Measurements from ENCODE around the gene LGALS1. TPM values are rescaled to one million over a fixed set of nuclear protein-coding genes. Genes with fewer than 3 reads are reported as not detected.

The LGALS1 gene
- total and polyA plus RNA-seq, 4 donors: 35.6 to 138 (median 91.6) TPM

DNA sequence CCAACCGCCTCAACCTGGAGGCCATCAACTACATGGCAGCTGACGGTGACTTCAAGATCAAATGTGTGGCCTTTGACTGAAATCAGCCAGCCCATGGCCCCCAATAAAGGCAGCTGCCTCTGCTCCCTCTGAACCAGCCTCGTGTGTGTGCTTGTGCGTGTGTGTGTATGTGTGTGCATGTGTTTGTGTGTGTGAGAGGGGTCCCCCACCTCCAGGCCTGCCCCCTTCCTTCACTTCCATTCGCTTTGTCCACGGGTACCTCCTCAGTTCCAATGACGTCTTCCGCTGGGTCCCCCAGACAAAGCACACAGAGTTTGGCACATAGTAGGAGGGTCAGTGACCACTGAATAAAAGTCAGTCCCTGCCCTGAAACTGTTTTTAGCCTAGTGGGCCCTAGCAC is 4.2 kb downstream of the LGALS1 start:
- H3K27ac ChIP-seq (ENCODE audit: low read depth in 1 of 2, low read length in 2 of 2): no peak overlapping the region
- 92% methylated on average over 8 of the region's 8 CpGs for WGBS
- H3K4me3 ChIP-seq (ENCODE audit: low read depth in 1 of 3, low read length in 3 of 3): no peak overlapping the region
- DNase-seq (ENCODE audit: low spot score): no peak
- no peaks in the 10 kb centered on the region for H3K9me3 ChIP-seq (ENCODE audit: control insufficient read depth in 4 of 4, low read length in 3 of 4)
- no peaks in the 10 kb centered on the region for H3K36me3 ChIP-seq (ENCODE audit: control insufficient read depth in 4 of 4, insufficient read depth in 3 of 4, low read depth in 1 of 4, low read length in 3 of 4)
- no peaks in the 10 kb centered on the region for H3K27me3 ChIP-seq (ENCODE audit: control insufficient read depth in 4 of 4, insufficient read depth in 4 of 4, low read length in 3 of 4)
- H3K4me1 ChIP-seq (ENCODE audit: control insufficient read depth in 4 of 4, insufficient read depth in 4 of 4, low read length in 3 of 4): peaks cover 10 to 43% (median 32%) of the 10 kb centered on the region in 4 donors
- no peak overlapping the region for H3K9ac ChIP-seq (ENCODE audit: low read depth in 1 of 2, low read length in 2 of 2)
- TF ChIP-seq SP1 (IDR thresholded peaks at IDR 0.05): no peak
- no peak for TF ChIP-seq RXRA (IDR thresholded peaks at IDR 0.05)
- no peak for TF ChIP-seq ATF3 (IDR thresholded peaks at IDR 0.05)
- TF ChIP-seq RAD21 (IDR thresholded peaks at IDR 0.05): no peak
- TF ChIP-seq CTCF (IDR thresholded peaks at IDR 0.05; ENCODE audit: low read depth, low read length, missing input control): no peak
- no peak for TF ChIP-seq JUND (IDR thresholded peaks at IDR 0.05)
- no peak for TF ChIP-seq YY1 (IDR thresholded peaks at IDR 0.05)
- no peak for TF ChIP-seq EGR1 (IDR thresholded peaks at IDR 0.05; ENCODE audit: low read depth in 2 of 2)
- TF ChIP-seq HNF4G (IDR thresholded peaks at IDR 0.05): no peak
- TF ChIP-seq FOXA1 (IDR thresholded peaks at IDR 0.05): no peak

DNA sequence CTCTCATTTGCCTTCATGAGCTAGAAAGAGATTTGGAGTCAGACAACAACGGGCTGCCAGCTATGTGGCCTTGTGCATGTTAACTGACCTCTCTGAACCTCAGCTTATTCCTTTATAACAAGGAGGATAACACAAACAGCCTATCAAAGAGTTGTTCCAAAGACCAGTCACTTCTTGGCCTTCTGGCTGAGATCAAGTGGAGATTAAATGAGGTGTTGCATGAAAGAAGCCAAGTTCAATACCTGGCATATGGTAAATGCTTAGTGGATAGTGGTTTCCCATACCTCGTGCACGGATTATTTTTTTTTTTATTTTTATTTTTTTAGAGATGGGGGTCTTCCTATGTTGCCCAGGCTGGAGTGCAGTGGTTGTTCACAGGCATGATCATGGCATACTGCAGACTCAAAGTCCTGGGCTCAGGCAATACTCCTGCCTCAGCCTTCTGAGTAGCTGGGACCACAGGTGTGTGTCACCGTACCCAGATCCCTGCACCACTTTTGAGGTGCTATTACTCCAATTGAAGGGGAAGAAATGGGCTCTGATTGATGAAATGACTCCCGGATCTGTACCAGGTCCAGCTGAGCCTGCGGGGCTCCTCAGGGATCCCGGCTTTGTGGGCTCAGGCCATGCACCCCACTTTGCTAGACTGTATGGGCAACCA is 4.9 kb downstream of the LGALS1 start:
- no peak overlapping the region for H3K27ac ChIP-seq (ENCODE audit: low read depth in 1 of 2, low read length in 2 of 2)
- 92% methylated on average over 7 of the region's 7 CpGs for WGBS

GRCh38 chr22:37681001-37681424 is 5.6 kb downstream of the LGALS1 start:
- no peaks in the 10 kb centered on the region for H3K9me3 ChIP-seq (ENCODE audit: control insufficient read depth in 4 of 4, low read length in 3 of 4)
- H3K9ac ChIP-seq (ENCODE audit: low read depth in 1 of 2, low read length in 2 of 2): no peak overlapping the region
- no peak for DNase-seq (ENCODE audit: low spot score)
- WGBS: 84% methylated on average over 2 of the region's 2 CpGs
- no peaks in the 10 kb centered on the region for H3K36me3 ChIP-seq (ENCODE audit: control insufficient read depth in 4 of 4, insufficient read depth in 3 of 4, low read depth in 1 of 4, low read length in 3 of 4)
- TF ChIP-seq HNF4A (conservative IDR thresholded peaks at IDR 0.05) (no peak), FOXA1 (IDR thresholded peaks at IDR 0.05) (no peak), RXRA (IDR thresholded peaks at IDR 0.05) (no peak), YY1 (IDR thresholded peaks at IDR 0.05) (no peak), FOXA2 (IDR thresholded peaks at IDR 0.05) (no peak), RAD21 (IDR thresholded peaks at IDR 0.05) (no peak), HNF4G (IDR thresholded peaks at IDR 0.05) (no peak), SP1 (IDR thresholded peaks at IDR 0.05) (no peak)
- TF ChIP-seq, protein P1, sequence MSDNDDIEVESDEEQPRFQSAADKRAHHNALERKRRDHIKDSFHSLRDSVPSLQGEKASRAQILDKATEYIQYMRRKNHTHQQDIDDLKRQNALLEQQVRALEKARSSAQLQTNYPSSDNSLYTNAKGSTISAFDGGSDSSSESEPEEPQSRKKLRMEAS (IDR thresholded peaks at IDR 0.05): no peak
- H3K27me3 ChIP-seq (ENCODE audit: control insufficient read depth in 4 of 4, insufficient read depth in 4 of 4, low read length in 3 of 4): no peaks in the 10 kb centered on the region
- H3K27ac ChIP-seq (ENCODE audit: low read depth in 1 of 2, low read length in 2 of 2): no peak overlapping the region
- H3K4me1 ChIP-seq (ENCODE audit: control insufficient read depth in 4 of 4, insufficient read depth in 4 of 4, low read length in 3 of 4): peaks cover 3 to 43% (median 34%) of the 10 kb centered on the region in 4 donors
- H3K4me3 ChIP-seq (ENCODE audit: low read depth in 1 of 3, low read length in 3 of 3): no peak overlapping the region

More for the DNA sequence above, 4.9 kb downstream of the LGALS1 start:
- H3K4me1 ChIP-seq (ENCODE audit: control insufficient read depth in 4 of 4, insufficient read depth in 4 of 4, low read length in 3 of 4): peaks cover 7 to 43% (median 33%) of the 10 kb centered on the region in 4 donors
- H3K9ac ChIP-seq (ENCODE audit: low read depth in 1 of 2, low read length in 2 of 2): no peak overlapping the region
- DNase-seq (ENCODE audit: low spot score): no peak
- no peak for TF ChIP-seq JUND (IDR thresholded peaks at IDR 0.05)
- no peak for TF ChIP-seq FOXA1 (IDR thresholded peaks at IDR 0.05)
- no peaks in the 10 kb centered on the region for H3K27me3 ChIP-seq (ENCODE audit: control insufficient read depth in 4 of 4, insufficient read depth in 4 of 4, low read length in 3 of 4)
- H3K36me3 ChIP-seq (ENCODE audit: control insufficient read depth in 4 of 4, insufficient read depth in 3 of 4, low read depth in 1 of 4, low read length in 3 of 4): no peaks in the 10 kb centered on the region
- no peaks in the 10 kb centered on the region for H3K9me3 ChIP-seq (ENCODE audit: control insufficient read depth in 4 of 4, low read length in 3 of 4)
- H3K4me3 ChIP-seq (ENCODE audit: low read depth in 1 of 3, low read length in 3 of 3): no peak overlapping the region
